SK-N-SH (cell line): ENCODE measurements around the gene ENOX2. TPM values are rescaled to one million over a fixed set of nuclear protein-coding genes. Genes with fewer than 3 reads are reported as not detected.

Source experiments
- CTCF ChIA-PET: fragments of 300-600, 350-600 bp; formaldehyde crosslinking; extraction: SDS; loops from one replicate; lab custom pipeline; 2021; lab: Yijun Ruan, JAX
- POLR2A ChIA-PET: fragments of 350-600 bp; sonication (Branson Sonifier 250); formaldehyde crosslinking; extraction: SDS; loops from one replicate; lab custom pipeline; 2020; ENCODE audit warnings: antibody characterized with exemption, inconsistent platforms; lab: Yijun Ruan, JAX
- DNase-seq: peaks from one replicate; pipeline ENCODE4 v3.0.0; 2012
- H2AFZ ChIP-seq: fragments of 200-600 bp; sonication (generic); 2 replicates; pipeline ENCODE4 v1.8.1; 2016; ENCODE audit warnings: antibody characterized with exemption, mild to moderate bottlenecking, low read depth
- H3F3A ChIP-seq: fragments of 200-600 bp; sonication (generic); replicated peaks from 2 replicates; pipeline ENCODE3; 2016; ENCODE audit warnings: antibody characterized with exemption, mild to moderate bottlenecking; ENCODE audit not compliant: insufficient read depth
- H3K27ac ChIP-seq, 2 experiments: fragments of 200-500 bp in 1 of 2; fragments of 200-600 bp in 1 of 2; sonication (Bioruptor generic) in 1 of 2; sonication (generic), shearing (Covaris generic) in 1 of 2; 2 replicates each; pipeline versions ENCODE4 v1.5.1 to v1.6.1; 2014 to 2016; ENCODE audit warnings: low read depth in 2 of 2, inconsistent platforms in 1 of 2, low read length in 1 of 2, mild to moderate bottlenecking in 1 of 2, mixed read lengths in 1 of 2
- H3K27me3 ChIP-seq: fragments of 200-600 bp; sonication (generic), shearing (Covaris generic); 2 replicates; pipeline ENCODE4 v1.6.1; 2016; ENCODE audit warnings: mixed run types; ENCODE audit not compliant: insufficient read depth
- H3K36me3 ChIP-seq, 2 experiments: fragments of 200-500 bp in 1 of 2; fragments of 200-600 bp in 1 of 2; sonication (Bioruptor generic) in 1 of 2; sonication (generic) in 1 of 2; replicated peaks in 1 of 2; 2 replicates each; pipeline versions ENCODE3 to v1.5.1; 2014 to 2016; ENCODE audit warnings: low read length in 1 of 2, mild to moderate bottlenecking in 1 of 2; ENCODE audit not compliant: insufficient read depth in 2 of 2, control insufficient read depth in 1 of 2
- H3K4me1 ChIP-seq, 2 experiments: fragments of 200-500 bp in 1 of 2; fragments of 200-600 bp in 1 of 2; sonication (Bioruptor generic) in 1 of 2; sonication (generic), shearing (Covaris generic) in 1 of 2; 2 replicates each; pipeline versions ENCODE4 v1.5.1 to v1.6.1; 2014 to 2016; ENCODE audit warnings: low read depth in 1 of 2, low read length in 1 of 2, mixed run types in 1 of 2; ENCODE audit not compliant: insufficient read depth in 2 of 2, control insufficient read depth in 1 of 2
- H3K4me2 ChIP-seq: fragments of 200-600 bp; sonication (generic), shearing (Covaris generic); 2 replicates; pipeline ENCODE4 v1.6.1; 2017; ENCODE audit warnings: mixed run types
- H3K4me3 ChIP-seq, 2 experiments: fragments of 200-500 bp in 1 of 2; fragments of 200-600 bp in 1 of 2; sonication (Bioruptor generic) in 1 of 2; sonication (generic), shearing (Covaris generic) in 1 of 2; 2 replicates each; pipeline versions ENCODE4 v1.5.1 to v1.8.1; 2014 to 2016; ENCODE audit warnings: low read depth in 2 of 2, inconsistent platforms in 1 of 2, low read length in 1 of 2, mild to moderate bottlenecking in 1 of 2, mixed read lengths in 1 of 2, moderate library complexity in 1 of 2
- H3K79me2 ChIP-seq: fragments of 200-600 bp; sonication (generic); 2 replicates; pipeline ENCODE4 v1.8.1; 2017; ENCODE audit warnings: mild to moderate bottlenecking; ENCODE audit not compliant: insufficient read depth
- H3K9ac ChIP-seq: fragments of 200-600 bp; sonication (generic); 2 replicates; pipeline ENCODE4 v1.6.1; 2017; ENCODE audit warnings: mixed run types
- H3K9me2 ChIP-seq: fragments of 200-600 bp; sonication (generic); 2 replicates; pipeline ENCODE4 v1.6.1; 2017; ENCODE audit warnings: mixed run types
- H3K9me3 ChIP-seq: fragments of 200-600 bp; sonication (generic); 2 replicates; pipeline ENCODE4 v1.6.1; 2017; ENCODE audit warnings: mixed run types, mild to moderate bottlenecking, moderate library complexity
- H4K20me1 ChIP-seq: fragments of 200-600 bp; sonication (generic); 2 replicates; pipeline ENCODE4 v1.6.1; 2017; ENCODE audit warnings: mild to moderate bottlenecking, mixed run types; ENCODE audit not compliant: insufficient read depth
- CTCF ChIP-seq: fragments of 200-600 bp; sonication (generic); IDR thresholded peaks from 2 replicates; pipeline ENCODE4 v1.6.1; 2017; ENCODE audit warnings: antibody characterized with exemption, mild to moderate bottlenecking, moderate library complexity
- EP300 ChIP-seq, 2 experiments: IDR thresholded peaks; 2 replicates each; pipeline versions ENCODE4 v1.4.0 to v1.6.1; 2012; ENCODE audit warnings: borderline replicate concordance in 1 of 2, low read depth in 1 of 2, low read length in 1 of 2
- EZH2phosphoT487 ChIP-seq: fragments of 200-600 bp; sonication (generic); IDR thresholded peaks from 2 replicates; pipeline ENCODE4 v1.6.1; 2017; ENCODE audit warnings: low read depth, mixed run types, mild to moderate bottlenecking, antibody characterized with exemption, moderate library complexity, borderline replicate concordance
- FOSL2 ChIP-seq: IDR thresholded peaks from 2 replicates; pipeline ENCODE4 v1.4.0; 2012; ENCODE audit warnings: low read depth, mild to moderate bottlenecking, moderate library complexity, borderline replicate concordance
- NRF1 ChIP-seq: IDR thresholded peaks from 2 replicates; pipeline ENCODE4 v1.6.1; 2012; ENCODE audit warnings: low read depth, mild to moderate bottlenecking, low read length
- RAD21 ChIP-seq: IDR thresholded peaks from 2 replicates; pipeline ENCODE4 v1.6.1; 2012; ENCODE audit warnings: mild to moderate bottlenecking, low read length
- RCOR1 ChIP-seq: fragments of 150-350 bp; IDR thresholded peaks from 2 replicates; pipeline ENCODE4 v1.6.1; 2017; ENCODE audit warnings: antibody characterized with exemption, low read length
- RFX5 ChIP-seq: IDR thresholded peaks from 2 replicates; pipeline ENCODE4 v1.6.1; 2012; ENCODE audit warnings: mild to moderate bottlenecking, improper control_type of control experiment, low read length
- SIN3A ChIP-seq: IDR thresholded peaks from 2 replicates; pipeline ENCODE4 v1.6.1; 2012; ENCODE audit warnings: low read depth, mild to moderate bottlenecking, low read length, moderate library complexity, borderline replicate concordance
- TEAD4 ChIP-seq: IDR thresholded peaks from 2 replicates; pipeline ENCODE4 v1.4.0; 2012; ENCODE audit warnings: mild to moderate bottlenecking, borderline replicate concordance; ENCODE audit not compliant: insufficient read depth
- WGBS: methylation state at CpG from one replicate; pipeline ENCODE4 v1.1.6; 2017; ENCODE audit warnings: low lambda C conversion rate; 5-methylcytosine and 5-hydroxymethylcytosine counted together
- polyA plus RNA-seq, 3 experiments: library from polyadenylated mRNA; depleted of rRNA; stranded (reverse); fragments of >200 nt; gene quantifications; 2 replicates each; pipeline ENCODE4 v1.2.3, GENCODE V29; 2012
- TF ChIP-seq, protein P1 (sequence below): IDR thresholded peaks from 2 replicates; pipeline ENCODE4 v1.4.0; 2012; ENCODE audit warnings: low read depth, borderline replicate concordance

ENOX2 gene
- polyA plus RNA-seq, 1 of the 3 experiments (the other 2 are of a cell fraction), result 8.8 TPM

- no peak for TF ChIP-seq SIN3A
- no peak for TF ChIP-seq NRF1
Measured at GRCh38 chrX:130803537-130803936, 99.5 kb downstream of the ENOX2 start (continued).

DNA sequence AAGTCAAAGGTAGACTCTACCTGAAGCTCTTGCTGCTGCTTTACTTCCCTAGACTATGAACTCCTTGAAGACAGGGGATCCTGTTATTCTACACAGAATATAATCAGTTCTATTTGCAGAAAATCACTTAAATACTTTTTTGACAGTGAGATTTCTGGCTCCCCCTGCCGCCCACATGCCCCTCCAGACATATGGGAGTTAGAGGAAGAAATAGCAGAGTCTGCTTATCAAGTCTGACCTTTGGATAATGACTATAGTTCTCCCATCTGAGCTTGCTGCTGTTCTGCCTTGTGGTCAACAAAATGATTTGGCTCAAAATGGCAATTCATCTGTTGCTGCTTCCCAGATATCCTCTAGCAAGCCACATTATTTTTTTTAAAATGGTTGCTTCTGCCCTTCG is 101.1 kb downstream of the ENOX2 start:
- H3K9ac ChIP-seq, result no peak overlapping the region
- CTCF ChIA-PET, result interaction anchor here (1.1 to 1.7 kb wide), 2 partner anchors 11 to 226 kb away, joined by 3 to 6 read pairs; no protein-coding TSS in a partner anchor
- WGBS, result 51% methylated on average over 2 of the region's 2 CpGs
- no peaks in the 10 kb centered on the region for H4K20me1 ChIP-seq
- TF ChIP-seq EP300 (IDR thresholded peaks at IDR 0.05; ENCODE audit: borderline replicate concordance in 1 of 2, low read depth in 1 of 2, low read length in 1 of 2) (no peak), CTCF (peak; percentile 25; the same call in 1 of the 2 replicates), RCOR1 (no peak), RFX5 (no peak), TEAD4 (no peak), EZH2phosphoT487 (no peak)
- TF ChIP-seq, protein P1, sequence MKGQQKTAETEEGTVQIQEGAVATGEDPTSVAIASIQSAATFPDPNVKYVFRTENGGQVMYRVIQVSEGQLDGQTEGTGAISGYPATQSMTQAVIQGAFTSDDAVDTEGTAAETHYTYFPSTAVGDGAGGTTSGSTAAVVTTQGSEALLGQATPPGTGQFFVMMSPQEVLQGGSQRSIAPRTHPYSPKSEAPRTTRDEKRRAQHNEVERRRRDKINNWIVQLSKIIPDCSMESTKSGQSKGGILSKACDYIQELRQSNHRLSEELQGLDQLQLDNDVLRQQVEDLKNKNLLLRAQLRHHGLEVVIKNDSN, result no peak
- H2AFZ ChIP-seq, result no peak overlapping the region
- no peaks in the 10 kb centered on the region for H3K9me3 ChIP-seq
- POLR2A ChIA-PET, result no interaction called here
- DNase-seq, result no peak
- H3K9me2 ChIP-seq, result no peaks in the 10 kb centered on the region
- H3K4me2 ChIP-seq, result no peak overlapping the region
- H3K27ac ChIP-seq, result no peak overlapping the region
- no peaks in the 10 kb centered on the region for H3K36me3 ChIP-seq
- no peak overlapping the region for H3K4me3 ChIP-seq
- peaks cover 5% of the 10 kb centered on the region for H3F3A ChIP-seq
- no peaks in the 10 kb centered on the region for H3K27me3 ChIP-seq
- H3K4me1 ChIP-seq, result 0 out of 4 replicates have a peak, but pooled peaks cover 0 to 5% of the 10 kb centered on the region in 2 experiments
- H3K79me2 ChIP-seq, result no peaks in the 10 kb centered on the region

GRCh38 chrX:130799393-130799792 is 103.6 kb downstream of the ENOX2 start:
- Histone ChIP-seq H3K4me1 (0 out of 4 replicates have a peak, but pooled peaks cover 0 to 5% of the 10 kb centered on the region in 2 experiments), H3K27ac (no peak overlapping the region), H3K9me3 (no peaks in the 10 kb centered on the region), H3K9ac (no peak overlapping the region), H3K4me3 (no peak overlapping the region), H3K4me2 (no peak overlapping the region), H2AFZ (no peak overlapping the region), H4K20me1 (no peaks in the 10 kb centered on the region), H3K36me3 (no peaks in the 10 kb centered on the region), H3F3A (peaks cover 5% of the 10 kb centered on the region), H3K9me2 (no peaks in the 10 kb centered on the region), H3K79me2 (no peaks in the 10 kb centered on the region), H3K27me3 (no peaks in the 10 kb centered on the region)
- 0 out of 2 replicates have a peak, but pooled peaks have one; percentile 8 for TF ChIP-seq FOSL2
- TF ChIP-seq RAD21, result no peak
- WGBS, result 36% methylated on average over 1 of the region's 1 CpG
- ChIA-PET CTCF (no interaction called here), POLR2A (no interaction called here)
- DNase-seq, result no peak
